CD4-positive, alpha-beta T cell treated with Interleukin-6 for 4 hours (primary cell): ENCODE data around the gene ANK3.
A peak's percentile ranks its signal among the peaks of the same experiment; 100 is the strongest.

Source experiments
- DNase-seq: peaks from one replicate; pipeline ENCODE4 v3.0.0-alpha.2; 2020; ENCODE audit warnings: mixed read lengths

The ANK3 gene

DNA sequence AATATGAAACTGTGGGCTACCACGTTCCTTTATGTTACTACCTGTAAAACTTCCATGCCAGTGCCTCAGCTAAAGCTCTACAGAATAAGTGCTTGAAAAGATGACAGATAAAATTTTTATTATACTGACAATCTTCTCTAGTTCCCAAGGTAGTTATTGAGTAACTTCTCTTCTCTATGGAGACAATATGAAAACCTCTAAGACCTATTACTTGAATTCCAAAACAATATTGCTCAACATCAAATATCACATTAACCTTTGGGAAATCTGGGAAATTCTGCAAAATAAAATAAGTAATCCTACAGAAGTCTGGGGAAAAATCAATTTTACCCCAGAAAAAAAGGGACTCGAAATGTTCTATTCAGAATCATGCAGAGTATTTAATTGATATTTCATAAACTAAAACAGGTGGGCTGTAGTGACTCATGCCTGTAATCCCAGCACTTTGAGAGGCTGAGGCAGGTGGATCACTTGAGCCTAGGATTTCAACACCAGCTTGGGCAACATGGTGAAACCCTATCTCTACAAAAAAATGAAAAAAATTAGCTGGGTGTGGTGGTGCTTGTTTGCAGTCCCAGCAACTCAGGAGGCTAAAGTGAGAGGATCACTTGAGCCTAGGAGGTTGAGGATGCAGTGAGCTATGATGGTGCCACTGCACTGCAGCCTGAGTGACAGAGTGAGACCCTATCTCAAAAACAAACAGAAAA is 23.8 kb upstream of the ANK3 start:
- DNase-seq, result no peak

DNA sequence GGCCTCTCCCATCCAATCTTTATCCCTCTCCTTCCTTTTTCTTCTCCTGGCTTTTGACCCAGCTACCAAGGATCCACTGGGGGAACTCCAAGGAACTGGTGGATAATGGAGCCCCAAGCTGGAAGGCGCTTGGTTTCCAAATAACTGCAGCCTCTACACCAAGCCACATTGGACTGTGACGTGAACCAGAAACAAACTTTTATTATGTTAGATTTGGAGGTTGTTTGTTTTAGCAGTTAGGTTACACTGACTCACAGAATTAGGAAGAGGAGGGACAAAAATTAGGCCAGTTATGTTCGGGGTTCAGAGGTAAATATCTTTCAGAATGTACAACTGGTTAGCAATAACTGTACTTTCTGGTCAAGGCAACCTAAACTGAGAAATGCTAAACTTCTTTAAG is 21.3 kb upstream of the ANK3 start:
- DNase-seq, result no peak

GRCh38 chr10:60409202-60409601 is 19.5 kb upstream of the ANK3 start:
- DNase-seq, result no peak

DNA sequence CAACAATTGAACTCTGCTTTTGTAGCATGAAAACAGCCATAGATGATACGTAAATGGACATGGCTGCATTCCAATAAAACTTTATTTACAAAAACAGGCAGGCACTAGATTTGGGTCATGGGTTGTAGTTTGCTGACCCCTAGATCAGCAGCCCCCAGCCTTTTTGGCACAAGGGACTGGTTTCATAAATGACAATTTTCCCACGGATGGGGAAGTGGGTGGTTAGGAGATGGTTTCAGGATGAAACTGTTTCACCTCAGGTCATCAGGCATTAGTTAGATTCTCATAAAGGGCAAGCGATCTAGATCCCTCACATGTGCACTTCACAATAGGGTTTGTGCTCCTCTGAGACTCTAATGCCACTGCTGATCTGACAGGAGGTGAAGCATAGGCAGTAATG is 16.5 kb upstream of the ANK3 start:
- DNase-seq, result no peak

- DNase-seq, result no peak
Observed at GRCh38 chr10:60405172-60405571, 15.5 kb upstream of the ANK3 start.

DNA sequence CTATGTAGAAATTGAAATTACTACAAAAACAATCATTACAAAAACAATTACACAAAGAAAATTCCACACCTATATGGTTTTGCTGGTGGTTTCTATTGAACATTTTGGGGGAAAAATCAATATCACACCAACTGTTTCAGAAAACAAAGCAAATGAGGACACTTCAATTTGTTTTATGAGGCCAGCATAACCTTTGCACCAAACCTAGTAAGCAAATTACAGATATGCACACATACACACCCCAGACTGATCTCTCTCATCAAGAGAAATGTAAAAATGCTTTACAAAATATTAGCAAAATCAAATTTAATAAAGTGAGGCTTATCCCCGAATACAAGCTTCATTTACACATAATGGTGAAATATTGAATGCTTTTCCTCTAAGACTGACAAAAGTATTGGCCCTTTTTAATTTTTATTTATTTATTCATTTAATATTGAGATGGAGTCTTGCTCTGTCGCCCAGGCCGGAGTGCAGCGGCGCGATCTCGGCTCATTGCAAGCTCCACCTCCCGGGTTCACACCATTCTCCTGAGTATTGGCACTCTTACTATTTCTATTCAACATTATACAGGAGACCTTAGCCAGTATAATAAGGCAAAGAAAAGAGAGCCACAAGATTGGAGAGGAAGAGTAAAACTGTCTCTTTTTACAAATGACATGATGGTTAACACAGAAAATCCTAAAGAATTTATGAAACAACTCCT is 13.6 kb upstream of the ANK3 start:
- DNase-seq, result no peak

DNA sequence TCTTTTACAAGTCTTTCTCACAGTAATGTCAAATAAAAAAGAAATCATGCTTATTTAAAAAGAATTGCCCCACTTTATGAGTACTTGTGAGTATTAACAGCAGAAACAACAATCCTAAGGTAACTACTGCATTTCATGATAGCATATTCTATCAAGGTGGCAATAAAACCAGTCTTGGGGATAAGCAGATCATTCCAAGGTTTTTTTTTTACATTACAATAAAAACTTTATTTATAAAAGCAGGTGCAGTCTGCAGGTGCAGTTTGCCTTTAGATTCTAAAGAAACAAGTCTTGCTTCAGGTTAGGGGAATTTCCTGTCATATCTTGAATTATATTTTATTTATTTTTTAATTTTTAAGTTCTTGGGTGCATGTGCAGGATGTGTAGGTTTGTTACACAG is 10.7 kb upstream of the ANK3 start:
- no peak for DNase-seq

DNA sequence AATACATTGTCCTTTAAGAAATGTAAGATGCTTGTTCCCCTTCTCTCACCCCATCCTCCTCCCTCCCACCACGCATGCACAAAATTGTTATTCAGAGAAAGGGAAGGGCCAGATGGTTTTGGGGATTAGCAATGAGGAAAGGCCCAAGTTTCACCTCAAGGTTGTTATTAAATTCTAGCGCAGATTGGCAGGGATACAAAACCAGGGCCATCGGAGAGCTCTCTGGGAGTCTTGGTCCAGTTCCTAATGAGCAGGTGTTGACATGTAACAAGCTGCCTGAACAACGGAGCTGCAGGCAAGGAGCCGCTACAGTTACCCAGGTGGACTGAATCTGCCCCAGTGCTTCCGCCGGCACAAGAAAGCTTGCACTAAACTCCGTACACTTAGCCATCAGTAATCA is 9.7 kb upstream of the ANK3 start:
- no peak for DNase-seq

DNA sequence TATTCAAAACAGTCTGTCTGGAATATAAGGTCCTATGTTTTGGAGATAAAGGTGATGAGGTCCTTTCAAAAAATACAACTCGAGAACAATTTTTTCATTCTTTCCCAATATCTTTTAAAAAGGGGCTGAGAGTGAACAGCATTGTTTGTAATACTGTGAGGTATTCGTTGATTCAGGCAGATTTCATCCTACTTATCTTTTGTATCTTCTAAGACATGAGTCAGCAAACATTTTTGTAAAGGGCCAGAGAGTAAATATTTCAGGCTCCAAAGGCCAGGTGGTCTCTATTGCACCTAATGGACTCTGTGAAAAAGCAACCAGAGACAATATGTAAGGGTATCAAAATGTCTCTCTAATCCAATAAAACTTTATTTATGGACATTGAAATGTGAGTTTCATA is 8.1 kb upstream of the ANK3 start:
- DNase-seq, result no peak

DNA sequence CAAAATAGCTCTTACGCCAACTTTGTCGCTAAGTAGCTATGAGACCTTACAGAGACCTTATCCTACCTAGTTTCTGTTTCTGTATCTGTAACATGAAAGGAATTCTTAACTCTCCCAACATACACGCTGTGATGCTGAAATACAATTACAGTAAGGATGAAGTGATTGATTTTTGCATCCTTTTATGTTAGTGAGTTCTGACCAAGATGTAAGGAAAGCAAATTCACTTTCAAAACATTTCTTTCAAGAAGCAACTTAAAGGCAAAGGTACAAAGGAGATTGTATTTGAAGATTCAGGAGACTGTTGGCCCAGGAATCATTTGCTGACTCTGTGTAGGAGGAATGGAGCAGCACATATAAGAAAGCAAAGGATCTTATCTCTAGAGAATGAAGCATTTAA is 7.1 kb upstream of the ANK3 start:
- DNase-seq, result no peak

DNA sequence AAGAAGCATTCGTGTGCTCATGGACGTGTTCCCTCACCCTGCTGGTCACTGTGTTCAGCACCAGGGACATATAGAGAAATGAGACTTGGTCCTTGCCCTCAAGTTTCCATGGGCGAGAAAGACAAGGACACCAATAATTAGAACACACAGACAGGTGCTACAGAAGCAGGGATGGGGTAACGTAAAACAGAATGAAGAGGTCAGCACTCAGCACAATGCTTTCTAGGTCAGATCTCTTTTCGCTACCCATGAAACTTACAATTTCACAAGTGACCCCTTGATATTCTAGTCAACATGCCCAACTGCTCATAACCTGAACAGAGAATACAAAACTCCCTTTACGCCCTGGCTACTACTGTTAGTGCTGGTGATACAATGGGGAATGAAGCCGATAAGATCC is 6.0 kb upstream of the ANK3 start:
- DNase-seq, result no peak

GRCh38 chr10:60394446-60394845 is 4.8 kb upstream of the ANK3 start:
- peak; percentile 7 for DNase-seq

DNA sequence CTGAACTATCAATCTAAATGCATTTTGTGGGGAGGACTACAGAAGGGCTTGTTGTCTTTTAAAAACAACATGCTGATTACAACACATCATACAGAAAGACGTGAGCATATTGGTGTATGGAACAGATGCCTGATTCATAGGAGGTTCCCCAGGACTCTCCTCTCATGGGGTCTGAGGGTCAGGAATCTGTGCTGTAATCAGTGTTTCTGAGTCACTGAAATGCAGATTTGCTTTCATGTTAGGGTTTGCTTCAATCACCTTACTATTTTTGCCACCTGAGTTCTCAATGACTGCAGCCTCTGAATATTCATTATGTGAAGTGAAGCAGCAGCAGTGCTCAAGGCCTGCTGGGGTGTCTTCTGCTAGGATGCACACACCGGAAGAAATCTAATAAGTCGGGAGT is 550 bp upstream of the ANK3 start:
- no peak for DNase-seq

DNA sequence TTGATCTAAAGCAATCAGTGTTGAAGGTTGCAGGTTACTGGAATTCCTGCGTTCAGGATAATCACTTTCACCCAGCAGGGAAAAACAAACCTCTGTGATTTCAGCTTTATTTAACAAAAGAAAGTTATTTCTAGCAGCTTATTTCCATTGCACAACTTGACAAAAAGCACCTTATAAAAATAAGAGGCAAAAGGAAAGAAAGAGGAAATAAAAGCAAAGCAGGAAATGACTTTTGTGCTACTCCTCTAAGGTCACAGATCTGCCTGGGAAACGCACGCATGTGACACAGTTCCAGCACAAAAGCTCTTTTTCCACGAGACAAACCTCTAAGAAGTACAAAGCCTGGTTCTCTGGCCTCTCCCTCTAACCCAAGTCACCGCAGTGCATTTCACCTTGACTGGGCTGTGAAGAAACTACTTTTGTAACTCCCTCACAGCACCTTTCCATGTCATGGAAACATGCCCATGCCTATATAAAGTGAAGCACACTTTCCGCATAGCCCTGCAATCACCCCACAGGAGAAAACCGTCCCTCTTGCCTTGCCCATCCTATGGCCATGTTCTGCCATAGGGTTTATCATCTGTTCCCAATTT is 870 bp downstream of the ANK3 start:
- DNase-seq, result no peak

DNA sequence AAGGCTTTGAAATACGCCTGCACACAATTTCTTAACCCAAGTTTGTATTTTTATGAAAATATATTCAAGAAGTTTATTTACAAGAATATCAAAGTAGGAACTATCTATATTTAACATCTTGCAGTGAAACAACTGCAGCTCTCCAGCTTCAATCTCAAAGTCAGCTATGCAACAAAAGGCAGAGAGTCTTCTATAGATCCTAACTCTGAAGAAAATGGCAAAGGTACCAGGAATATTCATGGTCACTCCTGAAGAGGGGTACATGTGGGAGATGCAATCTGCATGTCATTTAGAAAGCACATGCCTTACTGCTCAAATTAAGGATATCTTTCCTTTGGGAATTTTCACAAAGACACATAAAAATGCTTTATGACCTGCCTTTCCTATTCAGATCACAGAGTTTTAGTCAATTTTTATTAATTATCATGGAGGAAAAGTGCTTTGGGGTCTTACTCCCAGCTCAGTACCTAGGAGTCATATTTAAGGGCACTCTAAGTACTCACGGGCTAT is 1.5 kb downstream of the ANK3 start:
- DNase-seq, result no peak

DNA sequence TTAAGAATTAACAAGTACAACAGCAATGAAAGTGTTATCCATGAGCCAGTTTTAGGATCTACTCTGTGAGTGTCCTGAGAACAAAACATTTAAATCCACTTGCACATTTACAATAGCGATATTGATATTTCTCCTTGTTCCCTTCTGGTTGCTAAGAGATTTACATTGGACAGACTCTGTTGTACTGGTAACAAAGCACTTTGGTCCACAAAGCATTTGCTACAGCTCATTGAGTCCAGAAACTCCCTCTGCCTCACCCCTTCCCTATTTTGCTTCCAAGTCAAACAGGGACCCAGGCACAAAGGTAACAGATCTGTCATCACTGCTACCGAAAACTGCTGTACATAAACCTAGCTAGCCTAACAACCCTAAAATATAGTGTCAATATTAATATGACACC is 2.1 kb downstream of the ANK3 start:
- no peak for DNase-seq

DNA sequence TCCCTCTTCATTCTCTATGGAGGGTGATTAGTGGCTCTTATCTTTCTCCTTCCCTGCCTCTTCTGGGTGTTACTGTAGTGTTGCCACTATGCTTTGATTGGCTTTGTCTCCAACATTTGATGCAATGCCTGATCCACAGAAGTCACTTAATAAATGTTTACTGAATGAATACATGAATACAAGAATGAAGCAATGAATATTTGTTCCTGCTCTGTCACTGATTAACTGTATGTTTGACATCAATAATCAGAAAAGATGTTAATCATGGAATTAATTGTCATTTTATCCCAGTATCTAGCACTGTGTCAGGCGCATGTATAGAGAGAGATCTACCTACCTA is 4.3 kb downstream of the ANK3 start:
- DNase-seq, result no peak

DNA sequence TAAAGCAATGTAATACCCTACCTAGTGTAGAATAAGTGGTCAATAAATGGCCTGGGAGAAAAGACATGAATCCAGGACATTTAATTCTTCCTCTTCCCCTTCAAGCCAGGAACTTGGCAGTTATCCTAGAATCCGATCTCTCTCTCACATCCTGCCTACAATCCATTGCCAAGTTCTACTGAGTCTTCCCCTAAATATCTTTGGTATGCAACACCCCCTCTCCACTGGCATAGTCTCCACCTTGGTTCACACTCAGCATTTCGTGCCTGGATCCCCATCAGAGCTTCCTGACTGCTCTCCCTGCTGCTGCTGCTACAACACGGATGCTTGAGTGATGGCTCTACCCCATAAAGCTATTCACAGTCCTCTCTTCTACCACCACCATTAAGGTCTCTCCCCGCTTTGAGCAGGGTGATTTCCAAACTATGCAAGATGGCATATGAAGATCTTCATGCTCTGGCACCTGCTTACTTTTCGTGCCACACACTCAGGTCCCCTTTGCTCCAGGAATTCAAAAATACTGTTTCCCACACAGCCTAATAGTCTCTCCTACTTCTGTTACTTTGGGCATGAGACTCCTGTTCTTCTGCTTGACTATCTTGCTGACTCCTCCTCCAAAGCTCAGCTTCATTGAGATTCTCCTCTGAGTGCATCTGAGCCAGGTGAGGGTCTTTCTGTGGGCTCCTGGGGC is 4.8 kb downstream of the ANK3 start:
- no peak for DNase-seq

DNA sequence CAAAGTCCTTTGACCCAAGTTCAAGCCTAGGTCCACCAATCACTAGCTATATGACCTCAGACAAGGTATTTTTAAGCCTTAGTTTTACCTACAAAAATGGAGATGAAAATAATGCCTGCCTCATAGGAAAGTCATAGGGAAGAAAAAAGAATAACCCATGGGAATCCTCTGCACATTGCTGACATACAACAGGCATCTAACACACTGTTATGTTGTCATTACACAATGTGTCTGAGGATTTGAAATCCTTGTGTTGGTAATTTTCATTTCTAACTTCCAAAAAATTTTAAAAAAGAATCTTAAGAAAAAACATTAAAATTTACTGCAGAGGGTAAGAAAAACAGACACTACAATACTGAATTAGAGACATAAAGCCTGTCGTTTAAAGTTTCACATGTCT is 5.7 kb downstream of the ANK3 start:
- DNase-seq, result no peak

DNA sequence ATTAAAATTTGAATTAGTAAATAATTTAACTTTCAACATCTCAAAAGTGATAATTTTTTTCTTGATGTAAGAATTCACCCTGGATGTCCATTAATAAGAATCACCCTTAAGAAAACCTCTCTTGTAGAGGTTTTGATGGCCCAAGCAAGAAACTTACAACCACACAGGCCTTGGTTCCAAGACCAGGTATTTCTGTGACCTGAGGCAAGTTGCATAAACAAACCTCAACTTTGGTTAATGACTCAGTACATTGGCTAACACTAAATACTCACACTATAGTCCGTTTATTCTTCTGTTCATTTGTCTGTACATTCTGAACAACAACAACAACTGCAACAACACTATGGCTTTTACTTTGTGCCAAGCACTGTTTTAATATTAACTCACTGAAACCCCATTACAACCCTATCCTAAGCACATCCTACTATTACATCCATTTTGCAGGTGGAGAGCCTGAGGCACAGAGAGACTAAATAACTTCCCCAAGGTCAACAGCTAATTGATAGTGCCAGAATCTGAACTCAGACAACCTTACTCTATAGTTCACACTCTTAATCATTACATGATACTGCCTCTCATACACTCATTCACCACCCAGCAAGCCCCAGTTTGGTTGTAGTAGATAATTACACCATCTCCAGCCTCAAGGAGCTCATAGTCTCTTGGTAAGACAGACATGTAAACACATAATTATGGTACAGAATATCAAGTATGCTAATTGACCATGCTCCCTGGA is 6.6 kb downstream of the ANK3 start:
- no peak for DNase-seq

DNA sequence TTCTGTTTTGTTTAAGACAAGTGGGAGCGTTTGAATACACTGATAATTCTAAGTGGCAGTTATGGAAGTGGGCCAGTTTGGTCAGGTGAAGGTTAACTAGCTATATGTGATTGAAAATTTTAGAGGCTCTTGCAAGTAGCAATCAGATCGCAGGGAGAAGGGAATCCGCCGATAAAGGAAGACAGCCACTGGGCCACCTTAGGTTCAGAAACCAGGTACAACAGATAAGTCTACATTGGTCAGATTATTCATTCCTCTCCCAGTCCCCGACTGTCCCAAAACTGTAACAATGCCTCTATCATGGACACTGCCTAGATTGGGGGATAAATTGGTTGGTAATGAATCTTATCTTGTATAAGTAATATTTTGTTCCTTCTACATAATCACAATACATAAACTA is 8.9 kb downstream of the ANK3 start:
- no peak for DNase-seq

DNA sequence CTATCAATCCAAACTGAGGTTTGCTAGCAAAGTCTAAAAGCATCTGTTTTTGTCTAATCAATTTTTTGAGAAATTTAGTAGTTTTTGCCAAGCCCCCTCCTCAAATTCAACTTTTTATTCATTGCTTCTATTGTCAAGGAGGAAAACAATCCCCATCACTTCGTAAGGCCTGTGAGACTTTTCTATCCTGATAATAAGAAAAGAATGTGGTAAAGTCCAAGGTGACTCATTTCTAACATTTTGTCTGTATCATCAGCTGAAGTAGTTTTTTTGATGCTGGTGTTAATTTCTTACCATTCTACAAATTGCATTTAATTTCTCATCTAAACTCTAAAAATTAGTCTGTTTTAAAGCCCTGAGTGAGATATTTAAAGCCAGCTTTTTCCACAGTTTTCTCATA is 11.7 kb downstream of the ANK3 start:
- DNase-seq, result no peak

DNA sequence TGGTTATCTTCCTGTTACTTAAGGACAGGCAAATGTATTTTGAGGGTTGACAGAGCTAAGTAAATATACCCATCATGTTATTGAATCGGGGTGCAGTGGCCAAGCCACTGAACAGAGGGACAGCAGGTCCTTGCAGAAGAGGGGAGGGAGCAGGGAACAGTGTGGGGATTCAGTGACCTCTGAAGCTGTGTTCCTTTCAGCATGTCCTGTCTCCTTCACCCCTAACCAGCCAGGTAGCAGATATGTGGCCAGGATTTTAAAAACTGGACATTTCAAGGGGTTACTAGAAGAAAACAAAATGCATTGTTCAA is 12.7 kb downstream of the ANK3 start:
- no peak for DNase-seq
